K562 (cell line): ENCODE data around the gene TMCC1. TPM values are rescaled to one million over a fixed set of nuclear protein-coding genes. Genes with fewer than 3 reads are reported as not detected.

ENCODE experiments used
- ATAC-seq: fragments of 200-7000 bp; cut with Tn5 transposase; 3 replicates; pipeline ENCODE4 v1.9.1; 2020; ENCODE audit warnings: moderate library complexity
- BruUV-seq: library from RNA; stranded (reverse); fragments of 400-500 nt; replicated peaks from 2 replicates; lab custom pipeline; 2021; lab: Mats Ljungman, UMichigan
- CTCF ChIA-PET: fragments of 300-600 bp; formaldehyde crosslinking; extraction: SDS; loops from one replicate; lab custom pipeline; 2021; ENCODE audit warnings: low intra/inter-chr PET ratio; lab: Yijun Ruan, JAX
- POLR2A ChIA-PET: fragments of 300-600, 350-650 bp; sonication (Branson Sonifier 250); formaldehyde crosslinking; extraction: SDS; loops from one replicate; lab custom pipeline; 2021; ENCODE audit warnings: antibody characterized with exemption, inconsistent platforms; lab: Yijun Ruan, JAX
- DNase-seq, 4 experiments: peaks; one replicate each; pipeline versions ENCODE4 v3.0.0 to v3.0.0-alpha.2; 2011 to 2018; ENCODE audit warnings: low spot score in 3 of 4, mixed read lengths in 3 of 4; ENCODE audit errors: extremely low read depth in 1 of 4
- FAIRE-seq: peaks from 2 replicates; lab custom pipeline; 2011; peaks lifted over from hg19 to GRCh38; lab: Jason Lieb, UNC
- H2AFZ ChIP-seq: 2 replicates; pipeline ENCODE4 v1.6.0; 2011; ENCODE audit warnings: low read depth, low read length, control low read depth, inconsistent platforms
- H3K27ac ChIP-seq: fragments of 200-600 bp; 3 replicates; pipeline ENCODE4 v1.8.0; 2011; ENCODE audit warnings: low read depth, mild to moderate bottlenecking, control low read depth, inconsistent platforms, low read length, moderate library complexity, mixed read lengths; ENCODE audit errors: extremely low read depth
- H3K27me3 ChIP-seq, 2 experiments: fragments of 300-600 bp in 1 of 2; 2 replicates in 1 of 2; 3 replicates in 1 of 2; pipeline versions ENCODE4 v1.6.0 to v1.8.0; 2011; ENCODE audit warnings: inconsistent platforms in 2 of 2, low read length in 2 of 2, mild to moderate bottlenecking in 1 of 2, mixed read lengths in 1 of 2, moderate library complexity in 1 of 2; ENCODE audit not compliant: control insufficient read depth in 2 of 2, insufficient read depth in 2 of 2
- H3K36me3 ChIP-seq: fragments of 300-600 bp; 3 replicates; pipeline ENCODE4 v1.8.0; 2011; ENCODE audit warnings: mild to moderate bottlenecking, low read length, inconsistent platforms; ENCODE audit not compliant: control insufficient read depth, insufficient read depth
- H3K4me1 ChIP-seq, 2 experiments: fragments of 200-600 bp in 1 of 2; replicated peaks in 1 of 2; 2 replicates in 1 of 2; 3 replicates in 1 of 2; pipeline versions ENCODE4 v1.5.1 to v1.8.0; 2011; ENCODE audit warnings: inconsistent platforms in 2 of 2, low read length in 2 of 2, mild to moderate bottlenecking in 1 of 2, mixed read lengths in 1 of 2, moderate library complexity in 1 of 2; ENCODE audit not compliant: control insufficient read depth in 2 of 2, insufficient read depth in 2 of 2
- H3K4me2 ChIP-seq: 2 replicates; pipeline ENCODE4 v1.6.1; 2011; ENCODE audit warnings: low read length, control low read depth, inconsistent platforms, mixed read lengths; ENCODE audit not compliant: insufficient read depth
- H3K4me3 ChIP-seq: fragments of 200-600 bp; sonication (generic), shearing (Covaris generic); 2 replicates; pipeline ENCODE4 v1.5.1; 2016; ENCODE audit warnings: control low read depth, inconsistent platforms
- H3K79me2 ChIP-seq: fragments of 200-600 bp; 3 replicates; pipeline ENCODE4 v1.8.0; 2011; ENCODE audit warnings: low read length, inconsistent platforms; ENCODE audit not compliant: control insufficient read depth, insufficient read depth
- H3K9ac ChIP-seq, 2 experiments: 2 replicates each; pipeline versions ENCODE4 v1.6.0 to v1.6.1; 2011; ENCODE audit warnings: low read depth in 2 of 2, low read length in 2 of 2, control low read depth in 1 of 2, inconsistent platforms in 1 of 2, mild to moderate bottlenecking in 1 of 2, mixed read lengths in 1 of 2; ENCODE audit not compliant: insufficient read depth in 1 of 2
- H3K9me1 ChIP-seq: one replicate; pipeline ENCODE4 v1.6.0; 2011; ENCODE audit warnings: inconsistent platforms, mild to moderate bottlenecking, low read length, moderate library complexity; ENCODE audit not compliant: control insufficient read depth, insufficient read depth
- H3K9me3 ChIP-seq: replicated peaks from 2 replicates; pipeline ENCODE4 v1.5.1; 2011; ENCODE audit warnings: low read depth, low read length, inconsistent platforms; ENCODE audit not compliant: control insufficient read depth, insufficient read depth
- H4K20me1 ChIP-seq: replicated peaks from 2 replicates; pipeline ENCODE4 v1.6.1; 2011; ENCODE audit warnings: low read length, inconsistent platforms, mixed read lengths; ENCODE audit not compliant: control insufficient read depth, insufficient read depth
- CREBBP ChIP-seq: IDR thresholded peaks from one replicate; pipeline ENCODE4 v1.6.1; 2012; ENCODE audit warnings: low read depth, mild to moderate bottlenecking, control low read depth, inconsistent platforms, low read length
- DEAF1 ChIP-seq: fragments of 450-650 bp; formaldehyde crosslinking; IDR thresholded peaks from 2 replicates; pipeline ENCODE4 v1.4.0; 2020; ENCODE audit warnings: mild to moderate bottlenecking, moderate library complexity
- FOXP4 ChIP-seq: sonication (generic); formaldehyde crosslinking; IDR thresholded peaks from 2 replicates; pipeline ENCODE4 v1.8.0; 2022; ENCODE audit warnings: mild to moderate bottlenecking, missing genetic modification reagents, borderline replicate concordance
- ZNF324 ChIP-seq: fragments of 250-450 bp; sonication (Bioruptor Pico); IDR thresholded peaks from 2 replicates; pipeline ENCODE4 v1.4.0; 2020; ENCODE audit warnings: mild to moderate bottlenecking
- WGBS: fragments of 100-300 bp; shearing (Covaris generic); methylation state at CpG from one replicate; pipeline ENCODE4 v1.1.6; 2016; ENCODE audit warnings: low coverage, mixed read lengths; ENCODE audit not compliant: insufficient coverage; ENCODE audit errors: missing lambda C conversion rate; 5-methylcytosine and 5-hydroxymethylcytosine counted together
- in situ Hi-C: fragments of 300-500 bp; cut with MboI; formaldehyde crosslinking; loops from 4 replicates; pipeline ENCODE4 v1.15.0; 2018; ENCODE audit warnings: inconsistent platforms, mixed read lengths
- intact Hi-C: fragments of 100-400 bp; cut with micrococcal nuclease; formaldehyde crosslinking; loops from 2 replicates; pipeline ENCODE4 v1.14.2; 2022
- polyA plus RNA-seq, 8 experiments: library from polyadenylated mRNA; depleted of rRNA in 4 of 8; stranded (reverse) in 5 of 8; unstranded in 3 of 8; fragments of >200 nt; fragmentation: Nextera tagmentation in 2 of 8; fragmentation: Illumina TruSeq in 1 of 8; extraction: Ambion mirVana in 2 of 8; extraction: Trizol in 1 of 8; gene quantifications; 2 replicates each; pipeline versions ENCODE4 v1.2.1 to v1.2.3, GENCODE V29; 2011 to 2014; ENCODE audit warnings: inconsistent platforms in 1 of 8, missing spikeins in 1 of 8
- total RNA-seq, 7 experiments: library from RNA; depleted of rRNA in 6 of 7; stranded (reverse); fragments of >200 nt in 6 of 7; fragmentation: Illumina TruSeq in 2 of 7; extraction: Trizol in 2 of 7; gene quantifications; 2 replicates each; pipeline versions ENCODE4 v1.2.1 to v1.2.3, GENCODE V29; 2011 to 2021; ENCODE audit warnings: low replicate concordance in 1 of 7

Gene TMCC1
- total and polyA plus RNA-seq, 9 of the 15 experiments (the other 6 are each of a cell fraction or from before 2014, with no cell fraction given), result 0.89 to 8.7 (median 4.0) TPM

- 18% methylated on average over 4 of the region's 4 CpGs for WGBS
- Histone ChIP-seq H3K27ac (no peak overlapping the region), H3K4me2 (no peak overlapping the region), H3K4me3 (no peak overlapping the region), H3K9me3 (no peaks in the 10 kb centered on the region)
- TF ChIP-seq CREBBP (no peak), ZNF324 (no peak), FOXP4 (CRISPR knock-in tag) (no peak), DEAF1 (CRISPR knock-in tag) (no peak)
- TF ChIP-seq, all 486 proteins: peak for 0
- Histone ChIP-seq H3K79me2 (no peaks in the 10 kb centered on the region), H3K27me3 (no peaks in the 10 kb centered on the region), H3K36me3 (no peaks in the 10 kb centered on the region; the same call in 2 of the 3 replicates), H3K9ac (no peak overlapping the region), H3K9me1 (no peaks in the 10 kb centered on the region), H2AFZ (no peak overlapping the region), H3K4me1 (no peaks in the 10 kb centered on the region), H4K20me1 (no peaks in the 10 kb centered on the region)
- no TSS peak for BruUV-seq
- intact Hi-C loops, result no loop called here
- ATAC-seq (no peak), FAIRE-seq (no peak), DNase-seq (no peak)
- ChIA-PET CTCF (no interaction called here), POLR2A (no interaction called here)
- in situ Hi-C loops, result no loop called here
Observed at GRCh38 chr3:129747136-129747535, 146.4 kb downstream of the TMCC1 start.
